ENCODE data around the gene ARRDC2.
A peak's percentile ranks its signal among the peaks of the same experiment; 100 is the strongest.

ARRDC2 gene

GRCh38 chr19:18059297-18059696, 51.3 kb downstream of the ARRDC2 start:
- no peak for DNase-seq

GRCh38 chr19:18059902-18060301, 51.9 kb downstream of the ARRDC2 start:
- DNase-seq: no peak

GRCh38 chr19:18060472-18060871, 52.5 kb downstream of the ARRDC2 start:
- DNase-seq: no peak

- no peak for DNase-seq
These were observed 54.1 kb downstream of the ARRDC2 start for GRCh38 chr19:18062028-18062427.

GRCh38 chr19:18063463-18063862, 55.5 kb downstream of the ARRDC2 start:
- peak; percentile 23 for DNase-seq

Data from EL (cell line).